H1 (cell line): ENCODE data around the gene DAP. TPM values are rescaled to one million over a fixed set of nuclear protein-coding genes. Genes with fewer than 3 reads are reported as not detected.

Experiments
- CTCF ChIA-PET: fragments of 300-600 bp; sonication (Branson Sonifier 250); formaldehyde crosslinking; loops from one replicate; lab custom pipeline; 2021; ENCODE audit not compliant: partially characterized antibody; lab: Charles Lee
- POLR2A ChIA-PET: fragments of 300-600 bp; sonication (Branson Sonifier 250); formaldehyde crosslinking; loops from one replicate; lab custom pipeline; 2021; ENCODE audit warnings: inconsistent platforms; ENCODE audit not compliant: partially characterized antibody; lab: Charles Lee
- DNase-seq, 2 experiments: peaks; one replicate each; pipeline versions ENCODE4 v3.0.0 to v3.0.0-alpha.2; 2010 to 2022; ENCODE audit warnings: low spot score in 2 of 2, low read depth in 1 of 2, mixed read lengths in 1 of 2
- FAIRE-seq: peaks from 2 replicates; lab custom pipeline; 2011; peaks lifted over from hg19 to GRCh38; lab: Jason Lieb, UNC
- H2AFZ ChIP-seq: 2 replicates; pipeline ENCODE4 v1.8.1; 2012; ENCODE audit warnings: low read length, inconsistent platforms
- H2AK5ac ChIP-seq: 2 replicates; pipeline ENCODE4 v1.6.1; 2013; ENCODE audit warnings: low read depth, low read length
- H2BK120ac ChIP-seq: replicated peaks from 2 replicates; pipeline ENCODE3; 2013; ENCODE audit warnings: low read depth, low read length, inconsistent platforms
- H2BK12ac ChIP-seq: 2 replicates; pipeline ENCODE4 v1.6.1; 2013; ENCODE audit warnings: low read depth, low read length
- H2BK15ac ChIP-seq: 2 replicates; pipeline ENCODE4 v1.6.1; 2013; ENCODE audit warnings: low read length
- H2BK20ac ChIP-seq: 2 replicates; pipeline ENCODE4 v1.6.1; 2013; ENCODE audit warnings: low read length
- H2BK5ac ChIP-seq: 2 replicates; pipeline ENCODE4 v1.6.1; 2013; ENCODE audit warnings: low read depth, low read length
- H3K14ac ChIP-seq: 2 replicates; pipeline ENCODE4 v1.6.1; 2013; ENCODE audit warnings: inconsistent platforms; ENCODE audit not compliant: insufficient read length
- H3K18ac ChIP-seq: 2 replicates; pipeline ENCODE4 v1.6.1; 2013; ENCODE audit warnings: low read length; ENCODE audit errors: extremely low read depth
- H3K23ac ChIP-seq: 2 replicates; pipeline ENCODE4 v1.6.1; 2013; ENCODE audit warnings: inconsistent platforms; ENCODE audit not compliant: insufficient read length
- H3K23me2 ChIP-seq: 2 replicates; pipeline ENCODE4 v1.6.1; 2013; ENCODE audit warnings: low read depth, low read length
- H3K27ac ChIP-seq: 2 replicates; pipeline ENCODE4 v1.6.1; 2011; ENCODE audit warnings: low read depth, low read length, inconsistent platforms
- H3K27me3 ChIP-seq, 4 experiments: replicated peaks in 1 of 4; 1 replicate in 1 of 4; 2 replicates in 3 of 4; pipeline versions ENCODE4 v1.6.1 to v1.8.1; 2011 to 2013; ENCODE audit warnings: low read length in 3 of 4, mild to moderate bottlenecking in 3 of 4, inconsistent platforms in 2 of 4, mixed read lengths in 2 of 4, moderate library complexity in 1 of 4; ENCODE audit not compliant: control insufficient read depth in 3 of 4, insufficient read depth in 3 of 4; ENCODE audit errors: extremely low read depth in 1 of 4
- H3K36me3 ChIP-seq, 4 experiments: 2 replicates each; pipeline versions ENCODE4 v1.6.1 to v1.8.1; 2011 to 2013; ENCODE audit warnings: mild to moderate bottlenecking in 4 of 4, low read length in 3 of 4, moderate library complexity in 2 of 4, control low read depth in 1 of 4, inconsistent platforms in 1 of 4; ENCODE audit not compliant: insufficient read depth in 4 of 4, control insufficient read depth in 2 of 4
- H3K4ac ChIP-seq: replicated peaks from 2 replicates; pipeline ENCODE3; 2013; ENCODE audit warnings: low read length, low read depth, mixed read lengths, inconsistent platforms; ENCODE audit not compliant: insufficient read length
- H3K4me1 ChIP-seq, 4 experiments: replicated peaks in 1 of 4; 1 replicate in 1 of 4; 2 replicates in 3 of 4; pipeline versions ENCODE4 v1.6.1 to v1.8.1; 2011 to 2013; ENCODE audit warnings: low read length in 3 of 4, inconsistent platforms in 2 of 4, mixed read lengths in 1 of 4; ENCODE audit not compliant: insufficient read depth in 4 of 4, control insufficient read depth in 3 of 4
- H3K4me2 ChIP-seq, 2 experiments: 2 replicates each; pipeline versions ENCODE4 v1.6.1 to v1.8.1; 2011 to 2013; ENCODE audit warnings: low read depth in 2 of 2, low read length in 2 of 2, control low read depth in 1 of 2, inconsistent platforms in 1 of 2, mild to moderate bottlenecking in 1 of 2; ENCODE audit not compliant: insufficient read depth in 1 of 2
- H3K4me3 ChIP-seq, 4 experiments: fragments of 200-600, 300-600 bp in 1 of 4; sonication (generic), shearing (Covaris generic), sonication (Bioruptor Twin) in 1 of 4; 2 replicates each; pipeline versions ENCODE4 v1.5.1 to v1.8.1; 2011 to 2016; ENCODE audit warnings: low read length in 4 of 4, low read depth in 3 of 4, control low read depth in 2 of 4, inconsistent platforms in 2 of 4, mild to moderate bottlenecking in 2 of 4, mixed read lengths in 1 of 4, moderate library complexity in 1 of 4; ENCODE audit not compliant: insufficient read depth in 2 of 4; ENCODE audit errors: extremely low read depth in 1 of 4
- H3K56ac ChIP-seq: replicated peaks from 2 replicates; pipeline ENCODE3; 2013; ENCODE audit warnings: low read depth, mild to moderate bottlenecking, mixed read lengths, low read length, inconsistent platforms; ENCODE audit not compliant: insufficient read length
- H3K79me1 ChIP-seq: 2 replicates; pipeline ENCODE4 v1.6.1; 2013; ENCODE audit warnings: low read depth, low read length, control low read depth
- H3K79me2 ChIP-seq, 2 experiments: 2 replicates each; pipeline versions ENCODE4 v1.6.1 to v1.8.1; 2012 to 2013; ENCODE audit warnings: low read length in 2 of 2, mild to moderate bottlenecking in 2 of 2, inconsistent platforms in 1 of 2; ENCODE audit not compliant: insufficient read depth in 2 of 2, control insufficient read depth in 1 of 2
- H3K9ac ChIP-seq, 4 experiments: replicated peaks in 1 of 4; 1 replicate in 1 of 4; 2 replicates in 3 of 4; pipeline versions ENCODE4 v1.6.1 to v1.8.1; 2011 to 2013; ENCODE audit warnings: low read depth in 3 of 4, low read length in 3 of 4, control low read depth in 2 of 4, mild to moderate bottlenecking in 2 of 4, moderate library complexity in 2 of 4, inconsistent platforms in 1 of 4; ENCODE audit errors: extremely low read depth in 1 of 4
- H3K9me3 ChIP-seq, 2 experiments: 2 replicates each; pipeline versions ENCODE4 v1.6.1 to v1.8.1; 2012 to 2013; ENCODE audit warnings: mild to moderate bottlenecking in 2 of 2, moderate library complexity in 2 of 2, control low read depth in 1 of 2, inconsistent platforms in 1 of 2, low read depth in 1 of 2, low read length in 1 of 2, mixed read lengths in 1 of 2; ENCODE audit not compliant: insufficient read depth in 2 of 2
- H4K20me1 ChIP-seq, 2 experiments: replicated peaks in 1 of 2; 2 replicates each; pipeline versions ENCODE3 to v1.8.1; 2011 to 2013; ENCODE audit warnings: inconsistent platforms in 2 of 2, low read length in 2 of 2, mild to moderate bottlenecking in 1 of 2; ENCODE audit not compliant: insufficient read depth in 2 of 2, control insufficient read depth in 1 of 2
- H4K5ac ChIP-seq: 2 replicates; pipeline ENCODE4 v1.6.1; 2013; ENCODE audit warnings: low read length, low read depth, mixed read lengths, inconsistent platforms; ENCODE audit not compliant: insufficient read length
- H4K8ac ChIP-seq: 2 replicates; pipeline ENCODE4 v1.8.0; 2013; ENCODE audit warnings: mild to moderate bottlenecking, moderate library complexity, low read length, inconsistent platforms; ENCODE audit not compliant: insufficient read depth; ENCODE audit errors: extremely low read depth
- H4K91ac ChIP-seq: replicated peaks from 2 replicates; pipeline ENCODE3; 2013; ENCODE audit warnings: low read length, mixed read lengths, inconsistent platforms; ENCODE audit not compliant: insufficient read length
- ASH2L ChIP-seq: fragments of 200-600, 300-600 bp; sonication (generic); IDR thresholded peaks from one replicate; pipeline ENCODE4 v1.7.1; 2017; ENCODE audit warnings: low read length
- BACH1 ChIP-seq: IDR thresholded peaks from 2 replicates; pipeline ENCODE4 v1.6.1; 2012; ENCODE audit warnings: low read length, improper control_type of control experiment
- BRCA1 ChIP-seq: IDR thresholded peaks from 2 replicates; pipeline ENCODE4 v1.6.1; 2012; ENCODE audit warnings: low read depth, low read length, improper control_type of control experiment
- SP2 ChIP-seq: IDR thresholded peaks from 2 replicates; pipeline ENCODE4 v1.6.1; 2012; ENCODE audit warnings: mild to moderate bottlenecking, low read length, inconsistent platforms
- WGBS, 2 experiments: shearing (Covaris generic) in 1 of 2; methylation state at CpG; one replicate each; pipeline versions ENCODE4 v1.1.6 to v1.1.7; 2013 to 2015; ENCODE audit warnings: low lambda C conversion rate in 2 of 2, mixed read lengths in 2 of 2, inconsistent platforms in 1 of 2, low coverage in 1 of 2, missing lambda C conversion rate in 1 of 2; ENCODE audit not compliant: insufficient replicate concordance in 2 of 2, insufficient coverage in 1 of 2, insufficient read length in 1 of 2; ENCODE audit errors: extremely low coverage in 1 of 2, missing lambda C conversion rate in 1 of 2; 5-methylcytosine and 5-hydroxymethylcytosine counted together
- polyA plus RNA-seq, 7 experiments: library from polyadenylated mRNA; depleted of rRNA in 3 of 7; stranded (reverse) in 5 of 7; unstranded in 2 of 7; fragments of >200 nt in 5 of 7; fragments of 200-250 nt in 2 of 7; gene quantifications; 1 replicate in 5 of 7; 2 replicates in 1 of 7; 4 replicates in 1 of 7; pipeline versions ENCODE4 v1.2.1 to v1.2.3, GENCODE V29; 2011 to 2013; ENCODE audit warnings: missing spikeins in 2 of 7, mixed read lengths in 2 of 7
- total RNA-seq: library from RNA; stranded (reverse); fragmentation: NEBNext Ultra II Directional; extraction: Animal tissue kit (Norgen Biotek cat#: 25700); gene quantifications from 2 replicates; pipeline ENCODE4 v1.2.1, GENCODE V29; 2021

Gene DAP
- total and polyA plus RNA-seq, 2 of the 8 experiments (the other 6 are each of a cell fraction or from before 2014, with no cell fraction given): 26.2 to 44.4 TPM

- H3K9me3 ChIP-seq: no peaks in the 10 kb centered on the region
- peaks cover 0 to under 1% of the 10 kb centered on the region in 2 experiments for H4K20me1 ChIP-seq
- H4K8ac ChIP-seq: no peak overlapping the region
- no peak overlapping the region for H2AFZ ChIP-seq
- H3K27me3 ChIP-seq: no peaks in the 10 kb centered on the region
- peaks cover 17 to 47% (median 35%) of the 10 kb centered on the region in 4 experiments for H3K4me1 ChIP-seq
- peak overlapping the region; percentile 62 for H2BK120ac ChIP-seq
- FAIRE-seq (no peak), DNase-seq (no peak)
- peak overlapping the region; percentile 87 for H2BK20ac ChIP-seq
- ChIA-PET CTCF (interaction anchor here (0.6 to 4.6 kb wide), 5 partner anchors 10 to 482 kb away, joined by 3 to 49 read pairs (median 3); no protein-coding TSS in a partner anchor), POLR2A (interaction anchor here (1.9 kb wide), 1 partner anchor 182 kb away, joined by 5 read pairs; no protein-coding TSS in a partner anchor)
- H3K4me2 ChIP-seq: no peak overlapping the region
- no peak overlapping the region for H3K14ac ChIP-seq
- peaks cover 5% of the 10 kb centered on the region for H3K23me2 ChIP-seq
- H3K18ac ChIP-seq: no peak overlapping the region; the same call in 1 of the 2 replicates
- H2BK5ac ChIP-seq: no peak overlapping the region
- H3K4me3 ChIP-seq: no peak overlapping the region
- H2BK12ac ChIP-seq: peak overlapping the region; percentile 40; the same call in 1 of the 2 replicates
- H3K9ac ChIP-seq: no peak overlapping the region
- WGBS, 2 experiments: 86% methylated on average over 28 of the region's 28 CpGs; no CpG with 5 or more reads in 1 of the 2 experiments
- no peak overlapping the region for H3K23ac ChIP-seq
- H3K79me2 ChIP-seq: peaks cover 0 to 15% of the 10 kb centered on the region in 2 experiments; a peak in 2 of 4 replicates
- H4K91ac ChIP-seq: peak overlapping the region; percentile 90
- no peak overlapping the region for H3K27ac ChIP-seq
- H2BK15ac ChIP-seq: peak overlapping the region; percentile 99
- H3K36me3 ChIP-seq: no peaks in the 10 kb centered on the region
- H3K56ac ChIP-seq: no peak overlapping the region
- H3K79me1 ChIP-seq: peaks cover 3% of the 10 kb centered on the region; the same call in 1 of the 2 replicates
- H3K4ac ChIP-seq: no peak overlapping the region
- H4K5ac ChIP-seq: no peak overlapping the region
- no peak overlapping the region for H2AK5ac ChIP-seq
- TF ChIP-seq ASH2L (no peak), BRCA1 (no peak), BACH1 (no peak), SP2 (no peak)
Observed at GRCh38 chr5:10633271-10634049, 127.6 kb downstream of the DAP start.
